ENCODE results near the gene NKX3-2.

NKX3-2 gene

DNA sequence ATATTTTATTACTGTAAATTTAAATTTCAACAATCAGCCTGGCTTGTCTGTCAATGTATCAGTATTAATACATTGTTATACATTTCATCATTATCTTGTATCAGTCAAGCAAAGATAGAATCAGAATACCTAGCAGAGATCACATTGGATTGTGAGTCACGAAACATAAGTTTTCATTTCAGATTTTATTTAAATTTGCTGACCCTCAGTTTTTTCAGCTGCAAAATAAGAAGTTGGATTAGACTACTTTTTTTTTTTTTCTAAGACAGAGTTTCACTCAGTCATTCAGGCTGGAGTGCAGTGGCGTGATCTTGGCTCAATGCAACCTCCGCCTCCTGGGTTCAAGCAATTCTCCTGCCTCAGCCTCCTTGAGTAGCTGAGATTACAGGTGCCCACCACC, 33.4 kb upstream of the NKX3-2 start:
- Histone ChIP-seq H3F3A (ENCODE audit: low read depth) (no peaks in the 10 kb centered on the region), H3K79me2 (ENCODE audit: insufficient read depth, low read length) (no peaks in the 10 kb centered on the region), H3K36me3 (ENCODE audit: insufficient read depth, low read length) (peaks cover 78% of the 10 kb centered on the region), H2AFZ (ENCODE audit: low read length) (no peak overlapping the region), H3K27me3 (ENCODE audit: insufficient read depth, low read length, poor library complexity, severe bottlenecking) (no peaks in the 10 kb centered on the region), H4K20me1 (ENCODE audit: insufficient read depth, low read length, poor library complexity, severe bottlenecking) (no peaks in the 10 kb centered on the region), H3K4me3 (ENCODE audit: low read length, poor library complexity, severe bottlenecking) (no peak overlapping the region), H3K4me1 (ENCODE audit: insufficient read depth, low read length, poor library complexity, severe bottlenecking) (no peaks in the 10 kb centered on the region), H3K9ac (ENCODE audit: low read depth, low read length, poor library complexity, severe bottlenecking) (no peak overlapping the region), H3K4me2 (ENCODE audit: low read depth, low read length, poor library complexity, severe bottlenecking) (no peak overlapping the region), H3K9me3 (ENCODE audit: insufficient read depth, low read depth, low read length) (no peaks in the 10 kb centered on the region), H3K9me2 (replicated peaks; ENCODE audit: low read depth, low read length) (no peaks in the 10 kb centered on the region)
- TF ChIP-seq, protein P1, sequence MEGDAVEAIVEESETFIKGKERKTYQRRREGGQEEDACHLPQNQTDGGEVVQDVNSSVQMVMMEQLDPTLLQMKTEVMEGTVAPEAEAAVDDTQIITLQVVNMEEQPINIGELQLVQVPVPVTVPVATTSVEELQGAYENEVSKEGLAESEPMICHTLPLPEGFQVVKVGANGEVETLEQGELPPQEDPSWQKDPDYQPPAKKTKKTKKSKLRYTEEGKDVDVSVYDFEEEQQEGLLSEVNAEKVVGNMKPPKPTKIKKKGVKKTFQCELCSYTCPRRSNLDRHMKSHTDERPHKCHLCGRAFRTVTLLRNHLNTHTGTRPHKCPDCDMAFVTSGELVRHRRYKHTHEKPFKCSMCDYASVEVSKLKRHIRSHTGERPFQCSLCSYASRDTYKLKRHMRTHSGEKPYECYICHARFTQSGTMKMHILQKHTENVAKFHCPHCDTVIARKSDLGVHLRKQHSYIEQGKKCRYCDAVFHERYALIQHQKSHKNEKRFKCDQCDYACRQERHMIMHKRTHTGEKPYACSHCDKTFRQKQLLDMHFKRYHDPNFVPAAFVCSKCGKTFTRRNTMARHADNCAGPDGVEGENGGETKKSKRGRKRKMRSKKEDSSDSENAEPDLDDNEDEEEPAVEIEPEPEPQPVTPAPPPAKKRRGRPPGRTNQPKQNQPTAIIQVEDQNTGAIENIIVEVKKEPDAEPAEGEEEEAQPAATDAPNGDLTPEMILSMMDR (conservative IDR thresholded peaks at IDR 0.05; ENCODE audit: low read length), result no peak
- TF ChIP-seq EZH2phosphoT487 (IDR thresholded peaks at IDR 0.05; ENCODE audit: borderline replicate concordance), result no peak

DNA sequence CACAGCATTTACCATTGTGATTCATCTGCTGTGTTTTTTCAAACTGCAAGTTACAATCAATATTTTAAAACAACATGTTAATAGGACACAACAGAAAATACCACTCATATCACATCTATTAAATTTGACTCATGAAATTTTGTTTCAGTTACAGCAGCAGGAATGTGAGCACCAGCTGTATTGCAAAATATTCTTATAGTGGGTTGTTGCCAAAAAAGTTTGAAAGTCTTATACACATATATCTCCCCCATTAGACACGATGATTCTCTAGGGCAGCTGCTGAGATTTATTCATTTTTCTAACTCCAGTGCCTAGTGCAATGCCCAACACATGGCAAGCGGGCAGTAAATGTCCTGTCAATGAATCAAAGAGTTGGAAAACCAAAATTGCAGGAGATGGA, 26.6 kb upstream of the NKX3-2 start:
- Histone ChIP-seq H4K20me1 (ENCODE audit: insufficient read depth, low read length, poor library complexity, severe bottlenecking) (no peaks in the 10 kb centered on the region), H3K27me3 (ENCODE audit: insufficient read depth, low read length, poor library complexity, severe bottlenecking) (no peaks in the 10 kb centered on the region), H3K36me3 (ENCODE audit: insufficient read depth, low read length) (peaks cover 60% of the 10 kb centered on the region), H3K9me2 (replicated peaks; ENCODE audit: low read depth, low read length) (no peaks in the 10 kb centered on the region), H3K79me2 (ENCODE audit: insufficient read depth, low read length) (no peaks in the 10 kb centered on the region), H3K4me2 (ENCODE audit: low read depth, low read length, poor library complexity, severe bottlenecking) (no peak overlapping the region), H3K9me3 (ENCODE audit: insufficient read depth, low read depth, low read length) (no peaks in the 10 kb centered on the region), H2AFZ (ENCODE audit: low read length) (no peak overlapping the region), H3F3A (ENCODE audit: low read depth) (no peaks in the 10 kb centered on the region), H3K4me1 (ENCODE audit: insufficient read depth, low read length, poor library complexity, severe bottlenecking) (no peaks in the 10 kb centered on the region), H3K9ac (ENCODE audit: low read depth, low read length, poor library complexity, severe bottlenecking) (no peak overlapping the region), H3K4me3 (ENCODE audit: low read length, poor library complexity, severe bottlenecking) (no peak overlapping the region)
- TF ChIP-seq, protein P1 (conservative IDR thresholded peaks at IDR 0.05; ENCODE audit: low read length), result no peak
- TF ChIP-seq EZH2phosphoT487 (IDR thresholded peaks at IDR 0.05; ENCODE audit: borderline replicate concordance), result no peak

DNA sequence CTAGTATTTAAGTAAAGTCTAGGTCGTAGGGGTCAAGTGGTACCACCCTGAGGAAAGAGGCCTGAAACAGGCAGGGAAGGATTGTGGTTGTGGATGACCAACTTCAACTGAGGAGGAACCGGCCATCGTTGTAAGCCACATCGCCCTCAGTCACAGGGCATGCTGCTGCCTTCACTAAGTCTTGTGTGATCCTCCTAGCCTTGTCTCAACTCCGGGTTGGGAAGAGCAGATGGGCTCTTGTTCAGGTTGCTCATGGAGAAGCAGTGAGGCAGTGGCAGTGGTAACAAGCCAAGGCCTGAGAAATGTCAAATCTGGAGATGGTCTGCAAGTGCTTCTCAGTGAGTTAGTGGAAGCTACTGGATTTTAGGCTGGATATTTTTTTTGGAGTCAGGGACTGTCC, 22.8 kb upstream of the NKX3-2 start:
- H3K27me3 ChIP-seq (ENCODE audit: insufficient read depth, low read length, poor library complexity, severe bottlenecking), result no peaks in the 10 kb centered on the region
- H3K9me2 ChIP-seq (replicated peaks; ENCODE audit: low read depth, low read length), result no peaks in the 10 kb centered on the region
- no peak overlapping the region for H3K9ac ChIP-seq (ENCODE audit: low read depth, low read length, poor library complexity, severe bottlenecking)

More for the DNA sequence above, 22.8 kb upstream of the NKX3-2 start:
- Histone ChIP-seq H3K9me3 (ENCODE audit: insufficient read depth, low read depth, low read length) (no peaks in the 10 kb centered on the region), H4K20me1 (ENCODE audit: insufficient read depth, low read length, poor library complexity, severe bottlenecking) (no peaks in the 10 kb centered on the region), H3K4me1 (ENCODE audit: insufficient read depth, low read length, poor library complexity, severe bottlenecking) (no peaks in the 10 kb centered on the region), H3K4me2 (ENCODE audit: low read depth, low read length, poor library complexity, severe bottlenecking) (no peak overlapping the region), H3K36me3 (ENCODE audit: insufficient read depth, low read length) (peaks cover 38% of the 10 kb centered on the region), H3K79me2 (ENCODE audit: insufficient read depth, low read length) (no peaks in the 10 kb centered on the region), H2AFZ (ENCODE audit: low read length) (no peak overlapping the region), H3K4me3 (ENCODE audit: low read length, poor library complexity, severe bottlenecking) (no peak overlapping the region), H3F3A (ENCODE audit: low read depth) (no peaks in the 10 kb centered on the region)
- no peak for TF ChIP-seq EZH2phosphoT487 (IDR thresholded peaks at IDR 0.05; ENCODE audit: borderline replicate concordance)
- TF ChIP-seq, protein P1 (conservative IDR thresholded peaks at IDR 0.05; ENCODE audit: low read length), result no peak
